Activated CD4-positive, alpha-beta T cell treated with anti-CD3 and anti-CD28 coated beads, Interleukin-10, Interleukin-2, amounts not matched to agents 100 ng/mL and 50 ng/mL, durations not matched to agents 16 hours and 8 hours (primary cell): ENCODE measurements around the gene SERINC5.

Experiments
- DNase-seq: peaks from one replicate; pipeline ENCODE4 v3.0.0-alpha.2; 2020

Gene SERINC5

GRCh38 chr5:80251636-80252035 is 4.2 kb downstream of the SERINC5 start:
- DNase-seq = no peak

GRCh38 chr5:80250801-80251200 is 5.0 kb downstream of the SERINC5 start:
- no peak for DNase-seq

GRCh38 chr5:80249901-80250300 is 5.9 kb downstream of the SERINC5 start:
- no peak for DNase-seq

GRCh38 chr5:80248378-80248777 is 7.5 kb downstream of the SERINC5 start:
- DNase-seq = no peak

GRCh38 chr5:80246995-80247729 is 8.7 kb downstream of the SERINC5 start:
- peak; percentile 64 for DNase-seq

GRCh38 chr5:80246001-80246758 is 9.7 kb downstream of the SERINC5 start:
- peak; percentile 58 for DNase-seq

- no peak for DNase-seq
Observed at GRCh38 chr5:80243567-80243966, 12.3 kb downstream of the SERINC5 start.

DNA sequence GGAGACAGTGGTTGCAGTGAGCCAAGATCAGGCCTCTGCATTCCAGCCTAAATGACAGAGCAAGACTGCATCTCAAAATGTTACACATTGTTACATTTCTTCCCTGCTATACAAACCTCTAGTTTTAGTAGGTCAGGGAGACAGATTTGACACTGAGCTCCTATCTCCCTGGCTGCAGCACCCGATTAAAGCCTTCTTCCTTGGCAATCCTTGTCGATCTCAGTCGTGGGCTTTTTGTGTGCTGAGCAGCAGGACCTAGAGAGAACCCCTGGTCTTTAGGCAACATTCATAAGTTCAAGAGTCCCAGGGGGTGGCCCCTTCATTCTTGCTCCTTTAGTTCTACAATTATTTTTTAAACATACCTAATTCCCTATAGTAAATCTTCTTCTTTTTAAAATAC is 13.0 kb downstream of the SERINC5 start:
- no peak for DNase-seq

GRCh38 chr5:80240368-80240986 is 15.4 kb downstream of the SERINC5 start:
- no peak for DNase-seq

GRCh38 chr5:80239680-80240367 is 16.0 kb downstream of the SERINC5 start:
- no peak for DNase-seq

- no peak for DNase-seq
Observed at GRCh38 chr5:80238778-80239679, 16.8 kb downstream of the SERINC5 start.

GRCh38 chr5:80238097-80238496 is 17.8 kb downstream of the SERINC5 start:
- no peak for DNase-seq

DNA sequence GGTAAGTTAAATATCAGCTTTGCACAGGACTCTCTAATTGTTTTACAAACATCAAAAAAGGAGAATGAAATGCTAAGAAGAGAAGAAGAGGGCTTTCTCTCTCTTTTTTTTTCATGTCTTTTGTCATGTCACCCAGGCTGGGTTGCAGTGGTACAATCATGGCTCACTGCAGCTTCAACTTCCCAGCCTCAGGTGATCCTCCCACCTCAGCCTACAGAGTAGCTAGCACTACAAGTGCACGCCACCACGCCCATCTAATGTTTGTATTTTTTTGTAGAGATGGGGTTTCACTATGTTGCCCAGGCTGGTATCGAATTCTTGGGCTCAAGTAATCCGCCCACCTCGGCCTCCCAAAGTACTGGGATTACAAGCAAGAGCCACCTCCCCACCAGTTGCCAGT is 18.6 kb downstream of the SERINC5 start:
- DNase-seq = no peak

- peak; percentile 31 for DNase-seq
Observed at GRCh38 chr5:80234116-80234948, 21.5 kb downstream of the SERINC5 start.

DNA sequence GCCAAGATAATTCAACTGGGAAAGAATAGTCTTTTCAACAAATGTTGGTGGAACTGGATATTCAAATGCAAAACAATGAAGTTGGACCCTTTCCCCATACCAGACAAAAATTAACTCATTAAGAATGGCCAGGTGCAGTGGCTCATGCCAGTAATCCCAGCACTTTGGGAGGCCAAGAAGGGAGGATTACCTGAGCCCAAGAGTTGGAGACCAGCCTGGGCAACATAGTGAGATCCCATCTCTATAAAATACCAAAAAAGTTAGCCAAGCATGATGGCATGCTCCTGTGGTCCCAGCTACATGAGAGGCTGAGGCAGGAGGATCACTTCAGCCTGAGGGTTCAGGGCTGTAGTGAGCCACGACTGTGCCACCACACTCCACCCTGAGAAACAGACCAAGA is 24.2 kb downstream of the SERINC5 start:
- no peak for DNase-seq

GRCh38 chr5:80231243-80231642 is 24.6 kb downstream of the SERINC5 start:
- peak; percentile 37 for DNase-seq

DNA sequence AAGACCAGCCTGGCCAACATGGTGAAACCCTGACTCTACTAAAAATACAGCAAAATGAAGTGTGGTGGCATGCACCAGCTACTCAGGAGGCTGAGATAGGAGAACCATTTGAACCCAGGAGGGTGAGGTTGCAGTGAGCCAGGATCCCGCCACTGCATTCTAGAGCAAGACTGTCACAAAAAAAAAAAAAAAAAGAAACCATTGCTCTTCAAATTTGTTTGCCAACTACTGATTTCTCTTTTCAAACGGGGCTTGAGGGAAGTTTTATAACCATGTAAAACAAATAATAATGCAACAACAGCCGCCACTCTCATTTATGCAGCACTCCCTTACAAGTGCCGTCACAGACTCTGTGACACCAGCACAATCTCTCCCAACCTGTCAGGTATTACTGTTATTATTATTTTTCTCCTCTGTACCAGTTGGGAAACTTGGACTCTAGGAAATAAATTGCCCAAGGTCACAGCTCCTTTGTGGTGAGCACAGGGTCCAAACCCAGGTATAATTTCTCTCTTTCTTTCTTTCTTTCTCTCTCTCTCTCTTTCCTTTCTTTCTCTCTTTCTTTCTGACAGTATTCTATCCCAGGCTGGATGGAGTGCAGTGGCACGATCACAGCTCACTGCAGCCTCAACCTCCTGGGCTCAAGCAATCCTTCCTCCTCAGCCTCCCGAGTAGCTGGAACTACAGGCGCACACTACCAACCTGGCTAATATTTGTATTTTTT is 25.4 kb downstream of the SERINC5 start:
- DNase-seq = no peak

- no peak for DNase-seq
Observed at GRCh38 chr5:80229902-80230255, 26.0 kb downstream of the SERINC5 start.

- no peak for DNase-seq
Observed at GRCh38 chr5:80227979-80228596, 27.8 kb downstream of the SERINC5 start.

- DNase-seq = no peak
Observed at GRCh38 chr5:80225934-80226326, 29.9 kb downstream of the SERINC5 start.
